ENCODE data around the gene ZNF883.

DNA sequence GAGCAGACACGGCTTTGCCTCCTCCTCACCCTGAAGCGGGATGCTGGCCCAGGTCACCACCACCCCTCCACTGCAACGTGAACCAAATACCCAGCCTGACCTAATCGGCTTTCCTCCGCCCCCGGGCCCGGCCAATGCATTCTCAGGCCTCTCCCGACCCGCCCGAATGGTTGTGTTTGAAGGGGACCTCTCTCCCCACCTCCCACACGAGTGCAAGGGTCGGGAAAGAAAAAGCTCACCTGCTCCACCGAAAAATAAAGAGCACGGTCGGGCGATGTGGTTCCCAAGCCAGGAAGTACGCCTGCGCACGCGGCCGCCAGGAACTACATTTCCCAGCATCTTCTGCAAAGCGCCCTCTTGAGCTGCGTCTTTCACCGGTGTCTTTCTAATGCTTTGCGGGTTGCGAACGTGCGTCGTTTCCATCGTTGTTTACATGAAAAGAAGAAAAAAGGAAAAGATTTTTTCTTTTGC, at the start of gene ZNF883:
- TF ChIP-seq, protein P1, sequence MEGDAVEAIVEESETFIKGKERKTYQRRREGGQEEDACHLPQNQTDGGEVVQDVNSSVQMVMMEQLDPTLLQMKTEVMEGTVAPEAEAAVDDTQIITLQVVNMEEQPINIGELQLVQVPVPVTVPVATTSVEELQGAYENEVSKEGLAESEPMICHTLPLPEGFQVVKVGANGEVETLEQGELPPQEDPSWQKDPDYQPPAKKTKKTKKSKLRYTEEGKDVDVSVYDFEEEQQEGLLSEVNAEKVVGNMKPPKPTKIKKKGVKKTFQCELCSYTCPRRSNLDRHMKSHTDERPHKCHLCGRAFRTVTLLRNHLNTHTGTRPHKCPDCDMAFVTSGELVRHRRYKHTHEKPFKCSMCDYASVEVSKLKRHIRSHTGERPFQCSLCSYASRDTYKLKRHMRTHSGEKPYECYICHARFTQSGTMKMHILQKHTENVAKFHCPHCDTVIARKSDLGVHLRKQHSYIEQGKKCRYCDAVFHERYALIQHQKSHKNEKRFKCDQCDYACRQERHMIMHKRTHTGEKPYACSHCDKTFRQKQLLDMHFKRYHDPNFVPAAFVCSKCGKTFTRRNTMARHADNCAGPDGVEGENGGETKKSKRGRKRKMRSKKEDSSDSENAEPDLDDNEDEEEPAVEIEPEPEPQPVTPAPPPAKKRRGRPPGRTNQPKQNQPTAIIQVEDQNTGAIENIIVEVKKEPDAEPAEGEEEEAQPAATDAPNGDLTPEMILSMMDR (IDR thresholded peaks at IDR 0.05), result no peak
- no peak for TF ChIP-seq POLR2A (IDR thresholded peaks at IDR 0.05)

Data from adrenal gland (tissue), 5 donors.